T-helper 2 cell treated with Interferon-gamma antibody and Interleukin-4, amounts not matched to agents 100 ng/mL and 5 ng/mL, for 36 hours (primary cell): ENCODE measurements around the gene SALL4. TPM values are rescaled to one million over a fixed set of nuclear protein-coding genes. Genes with fewer than 3 reads are reported as not detected.
"Not testable (repeated sequence)": the region's sequence is repeated elsewhere in the genome, so short reads cannot be mapped to it uniquely, and the experiment has no call there.

Experiments used
- intact Hi-C: fragments of 100-400 bp; cut with micrococcal nuclease; formaldehyde crosslinking; loops from one replicate; pipeline ENCODE4 v1.15.1; 2023
- total RNA-seq: library from RNA; stranded (reverse); gene quantifications from 2 replicates; pipeline ENCODE4 v1.2.3, GENCODE V29; 2022

Gene SALL4
- total RNA-seq, 1 donor from 2014 or later: 0.09 TPM

DNA sequence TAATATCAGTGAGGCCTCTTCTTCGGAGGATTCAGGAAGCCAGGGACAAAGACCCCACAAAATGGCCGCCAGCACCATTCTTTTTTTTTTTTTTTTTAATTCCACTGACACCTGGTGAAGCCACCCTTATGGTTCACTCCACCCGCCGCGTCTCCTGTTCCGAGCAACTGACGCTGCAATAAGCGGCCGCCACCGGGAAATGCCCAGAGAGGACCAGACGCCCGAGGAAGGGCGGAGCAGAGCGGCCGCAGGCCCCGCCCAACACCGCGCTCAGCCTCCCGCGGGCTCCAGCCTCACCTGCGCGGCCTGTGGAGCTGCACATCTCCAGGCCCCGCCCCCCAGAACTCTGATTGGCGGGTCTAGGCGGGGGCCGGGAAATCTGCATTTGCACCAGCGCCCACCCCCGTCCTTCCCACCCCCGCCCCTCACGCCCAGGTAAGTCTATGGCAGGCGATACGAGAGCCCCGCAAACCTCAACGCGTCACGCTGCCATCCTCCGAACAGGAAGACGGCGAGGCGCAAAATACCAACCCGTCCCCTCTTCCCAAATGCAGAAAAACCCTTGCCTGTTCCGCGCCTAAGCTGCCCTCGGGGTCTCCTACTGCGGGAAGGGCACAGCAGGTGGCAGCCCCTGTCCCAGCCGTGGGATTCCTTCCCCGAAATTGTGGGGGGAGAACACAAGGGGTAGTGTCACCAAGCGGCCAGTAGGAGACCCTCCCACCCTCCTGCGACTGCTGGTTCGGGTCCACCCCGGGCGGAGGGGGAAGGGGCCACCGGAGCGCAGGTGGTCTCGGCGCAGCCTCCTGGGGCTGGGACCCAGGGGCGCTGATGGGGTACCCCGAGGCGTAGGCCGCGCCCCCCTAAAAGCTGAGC lies 35.1 kb downstream of the SALL4 start:
- intact Hi-C loops: no loop called here

DNA sequence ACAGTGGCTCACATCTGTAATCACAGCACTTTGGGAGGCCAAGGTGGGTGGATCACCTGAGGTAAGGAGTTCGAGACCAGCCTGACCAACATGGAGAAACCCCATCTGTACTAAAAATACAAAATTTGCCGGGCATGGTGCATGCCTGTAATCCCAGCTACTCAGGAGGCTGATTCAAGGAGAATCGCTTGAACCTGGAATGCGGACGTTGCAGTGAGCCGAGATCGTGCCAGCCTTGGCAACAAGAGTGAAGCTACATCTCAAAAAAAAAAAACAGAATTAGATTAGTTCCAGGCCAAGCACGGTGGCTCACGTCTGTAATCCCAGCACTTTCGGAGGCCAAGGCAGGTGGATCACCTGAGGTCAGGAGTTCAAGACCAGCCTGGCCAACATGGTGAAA lies 36.9 kb downstream of the SALL4 start:
- intact Hi-C loops: not testable (repeated sequence)

DNA sequence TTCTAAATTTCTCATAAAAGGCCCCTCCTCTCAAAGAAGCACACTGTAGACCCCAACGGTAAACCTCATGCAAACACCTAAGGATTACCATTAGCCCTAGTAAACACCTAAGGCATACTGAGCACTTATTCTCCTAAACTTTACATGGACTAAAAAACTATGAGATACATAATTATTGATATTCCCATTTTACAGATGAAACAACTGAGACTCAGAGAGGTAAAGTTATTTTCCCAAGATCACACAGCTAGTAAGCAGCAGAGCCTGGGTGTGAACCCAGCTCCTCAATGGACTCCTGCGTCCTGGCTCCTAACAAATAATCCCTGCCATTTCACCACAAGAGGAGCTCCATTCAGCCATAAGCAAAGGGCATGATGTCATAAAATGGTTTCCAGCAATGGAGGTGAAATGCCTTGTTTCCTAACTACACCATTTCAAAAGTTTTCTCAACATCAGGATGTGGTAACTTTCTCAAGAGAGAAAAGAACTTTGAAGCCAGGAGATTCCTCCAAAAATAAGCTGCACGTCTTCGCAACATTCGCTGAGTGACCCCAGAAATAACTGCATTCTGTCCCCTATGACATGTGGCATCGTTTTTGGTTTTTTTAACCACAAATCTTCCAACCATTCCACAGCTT lies 38.2 kb downstream of the SALL4 start:
- intact Hi-C loops: no loop called here

DNA sequence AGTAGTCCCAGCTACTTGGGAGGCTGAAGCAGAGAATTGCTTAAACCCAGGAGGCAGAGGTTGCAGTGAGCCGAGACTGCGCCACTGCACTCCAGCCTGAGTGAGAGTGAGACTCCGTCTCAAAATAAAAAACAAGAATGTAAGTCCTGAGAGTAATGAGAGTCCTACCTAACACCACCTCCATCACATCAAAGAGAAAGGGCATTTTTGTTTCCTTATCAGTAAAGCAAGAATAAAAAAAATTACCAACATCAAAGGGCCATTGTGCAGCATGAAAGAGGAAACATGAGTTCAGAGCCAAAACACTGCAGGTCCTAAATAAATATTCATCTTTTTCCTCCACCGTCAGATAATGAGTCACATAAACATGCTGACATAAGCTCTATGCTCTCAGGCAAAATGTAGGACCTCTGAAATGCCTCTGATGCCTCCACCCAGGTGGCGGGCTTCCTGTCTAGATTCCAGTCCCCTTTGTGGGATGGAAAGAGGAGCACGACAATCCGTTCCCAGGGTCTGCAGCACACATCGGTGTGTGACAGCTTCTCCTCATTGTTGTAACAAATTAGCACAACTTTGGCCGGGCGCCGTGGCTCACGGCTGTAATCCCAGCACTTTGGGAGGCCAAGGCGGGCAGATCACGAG lies 41.3 kb downstream of the SALL4 start:
- intact Hi-C loops: no loop called here

DNA sequence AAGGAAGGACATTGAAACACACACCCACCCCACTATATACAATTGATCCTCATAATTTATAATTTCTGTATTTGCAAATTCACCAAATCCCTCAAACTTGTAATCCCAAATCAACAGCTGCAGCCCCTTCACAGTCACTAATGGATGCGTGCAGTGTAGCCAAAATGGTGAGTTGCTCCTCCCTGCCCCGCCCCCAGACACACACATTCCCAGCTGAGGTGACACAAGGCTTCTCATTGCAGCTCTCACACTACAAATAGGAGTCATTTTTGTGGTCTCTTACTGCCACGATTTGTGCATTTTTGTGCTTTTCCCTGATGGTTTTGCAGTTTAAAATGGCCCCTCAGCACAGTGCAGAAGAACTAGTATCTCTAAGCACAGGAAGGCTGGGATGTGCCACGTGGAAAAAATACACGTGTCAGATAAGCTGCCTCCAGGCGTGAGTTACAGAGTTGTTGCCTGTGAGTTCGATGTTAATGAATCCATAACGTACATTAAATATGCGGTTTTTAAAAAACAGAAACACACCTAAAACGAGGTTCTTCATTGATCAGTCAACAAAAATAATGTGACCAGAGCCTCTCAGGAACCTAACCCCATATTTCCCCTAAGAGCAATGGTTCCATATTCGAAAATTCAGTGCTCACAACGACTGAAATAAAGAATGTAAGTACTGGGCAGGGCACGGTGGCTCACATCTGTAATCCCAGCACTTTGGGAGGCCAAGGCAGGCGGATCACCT lies 42.4 kb downstream of the SALL4 start:
- intact Hi-C loops: no loop called here

DNA sequence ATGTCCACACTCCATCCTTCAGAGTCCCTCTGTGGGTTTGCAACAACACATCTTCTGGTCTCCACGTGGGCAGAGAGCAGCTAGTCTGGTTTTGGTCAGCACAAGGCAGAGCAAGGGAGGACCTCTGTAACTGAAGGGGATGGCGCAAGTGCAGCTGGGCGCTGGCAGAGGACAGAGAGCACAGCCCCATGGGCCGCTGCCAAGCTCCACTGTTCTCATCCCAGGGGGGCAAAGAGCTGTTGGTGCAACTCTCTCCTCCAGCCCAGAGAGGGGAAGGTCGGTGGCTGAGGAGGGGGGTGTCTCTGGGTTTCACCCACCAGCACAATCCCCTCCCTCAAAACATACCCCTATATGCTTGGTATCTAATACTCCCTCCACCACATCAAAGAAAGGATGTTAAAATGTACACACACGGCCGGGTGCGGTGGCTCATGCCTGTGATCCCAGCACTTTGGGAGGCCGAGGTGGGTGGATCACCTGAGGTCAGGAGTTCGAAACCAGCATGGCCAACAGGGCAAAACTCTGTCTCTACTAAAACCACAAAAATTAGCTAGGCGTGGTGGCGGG lies 43.3 kb downstream of the SALL4 start:
- intact Hi-C loops: no loop called here

DNA sequence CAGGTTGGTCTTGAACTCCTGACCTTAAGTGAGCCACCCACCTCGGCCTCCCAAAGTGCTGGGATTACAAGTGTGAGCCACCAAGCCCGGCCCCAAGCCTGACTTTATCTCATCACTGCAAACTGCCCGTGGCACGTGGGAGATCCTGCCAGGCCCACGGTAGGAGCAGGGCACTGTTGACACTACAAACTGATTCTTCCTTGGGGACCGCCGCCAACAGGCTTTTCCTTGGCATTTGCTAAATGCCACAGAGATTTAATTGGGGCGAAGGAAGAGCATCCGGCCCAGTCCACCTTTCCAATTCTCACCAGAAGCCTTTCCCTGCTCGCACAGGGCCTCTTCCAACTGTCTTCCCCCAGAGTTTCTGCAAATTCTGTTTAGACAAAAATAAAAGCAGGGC lies 45.1 kb downstream of the SALL4 start:
- intact Hi-C loops: no loop called here

DNA sequence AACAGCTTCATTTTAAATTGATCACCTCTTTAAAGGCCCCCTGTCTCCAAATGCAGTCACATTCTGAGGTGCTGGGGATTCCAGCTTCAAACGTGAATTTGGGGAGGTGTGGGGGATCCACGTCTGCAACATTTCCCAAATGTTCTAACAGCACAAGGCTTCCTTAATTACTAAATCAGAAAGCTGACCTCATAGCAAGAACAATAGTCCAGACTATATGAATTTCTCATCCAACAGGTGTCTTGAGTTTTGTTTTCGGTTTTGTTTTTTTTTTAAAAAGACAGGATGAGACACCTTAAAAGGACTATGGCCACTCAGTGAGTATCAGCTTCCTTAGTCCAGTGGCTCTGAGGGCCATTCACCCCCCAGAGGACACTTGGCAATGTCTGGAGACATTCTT lies 45.7 kb downstream of the SALL4 start:
- intact Hi-C loops: no loop called here

DNA sequence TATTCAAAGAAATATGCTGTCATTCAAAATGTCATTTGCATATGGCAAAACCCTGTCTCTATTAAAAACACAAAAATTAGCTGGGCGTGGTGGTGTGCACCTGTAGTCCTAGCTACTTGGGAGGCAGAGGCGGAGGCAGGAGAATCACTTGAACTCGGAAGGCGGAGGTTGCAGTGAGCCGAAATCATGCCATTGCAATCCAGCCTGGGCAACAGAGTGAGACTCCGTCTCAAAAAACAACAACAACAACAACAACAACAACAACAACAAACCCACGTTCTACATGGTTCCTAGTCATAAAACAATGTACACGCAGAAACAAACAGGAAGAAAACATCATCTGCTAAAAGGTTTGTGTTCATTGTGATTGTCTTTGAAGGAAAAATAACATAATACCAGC lies 49.1 kb downstream of the SALL4 start:
- intact Hi-C loops: not testable (repeated sequence)

DNA sequence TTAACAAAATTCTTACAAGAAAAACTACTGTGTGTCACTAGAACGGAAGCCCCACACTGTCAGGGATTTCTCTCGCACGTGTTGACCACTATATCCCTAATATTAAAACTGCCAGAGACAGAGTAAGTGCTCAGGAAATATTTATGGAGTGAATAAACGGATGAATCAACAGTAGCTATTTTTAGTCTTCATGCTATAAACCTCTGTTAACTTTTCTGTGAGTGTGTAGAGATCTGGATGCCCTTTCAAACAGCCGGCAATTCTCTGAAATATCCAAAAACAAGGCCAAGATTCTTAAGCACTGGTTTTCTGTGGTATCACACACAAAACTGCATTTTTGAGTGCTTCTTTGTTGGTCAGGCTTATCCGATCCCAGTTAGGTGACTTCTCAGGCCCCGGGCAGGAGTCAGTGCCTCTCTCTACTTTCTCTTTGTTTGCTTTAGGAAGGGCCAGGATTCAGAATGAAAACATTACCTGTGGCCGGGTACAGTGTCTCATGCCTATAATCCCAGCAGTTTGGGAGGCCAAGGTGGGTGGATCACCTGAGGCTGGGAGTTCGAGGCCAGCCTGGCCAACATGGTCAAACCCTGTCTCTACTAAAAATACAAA lies 49.9 kb downstream of the SALL4 start:
- intact Hi-C loops: no loop called here

DNA sequence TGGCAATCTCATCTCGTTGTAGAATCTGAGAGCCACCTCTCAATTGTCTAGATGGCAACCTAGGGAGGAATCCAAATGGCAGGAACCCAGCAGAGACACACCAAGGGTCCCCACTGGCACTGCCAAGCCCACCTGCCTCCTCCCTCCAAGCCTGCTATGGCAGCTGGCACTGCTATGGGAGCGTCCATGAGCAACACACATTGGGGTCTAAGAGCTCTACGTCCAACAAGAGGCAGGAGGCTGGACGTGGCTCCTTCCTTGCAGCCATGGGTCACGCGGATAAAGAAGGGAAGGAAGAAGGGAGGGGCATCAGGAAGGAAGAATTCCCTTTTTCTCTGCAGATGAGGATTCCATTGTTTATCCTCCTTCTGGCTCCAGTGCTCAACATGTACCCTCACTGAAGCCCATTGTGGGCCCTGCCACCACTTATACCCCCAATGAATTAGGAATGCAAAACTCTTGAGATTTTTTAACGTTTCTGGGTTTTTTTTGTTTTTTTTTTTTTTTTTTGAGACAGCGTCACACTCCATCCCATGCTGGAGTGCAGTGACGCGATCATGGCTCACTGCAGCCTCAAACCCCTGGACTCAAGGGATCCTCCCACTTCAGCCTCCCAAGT lies 51.4 kb downstream of the SALL4 start:
- intact Hi-C loops: no loop called here

DNA sequence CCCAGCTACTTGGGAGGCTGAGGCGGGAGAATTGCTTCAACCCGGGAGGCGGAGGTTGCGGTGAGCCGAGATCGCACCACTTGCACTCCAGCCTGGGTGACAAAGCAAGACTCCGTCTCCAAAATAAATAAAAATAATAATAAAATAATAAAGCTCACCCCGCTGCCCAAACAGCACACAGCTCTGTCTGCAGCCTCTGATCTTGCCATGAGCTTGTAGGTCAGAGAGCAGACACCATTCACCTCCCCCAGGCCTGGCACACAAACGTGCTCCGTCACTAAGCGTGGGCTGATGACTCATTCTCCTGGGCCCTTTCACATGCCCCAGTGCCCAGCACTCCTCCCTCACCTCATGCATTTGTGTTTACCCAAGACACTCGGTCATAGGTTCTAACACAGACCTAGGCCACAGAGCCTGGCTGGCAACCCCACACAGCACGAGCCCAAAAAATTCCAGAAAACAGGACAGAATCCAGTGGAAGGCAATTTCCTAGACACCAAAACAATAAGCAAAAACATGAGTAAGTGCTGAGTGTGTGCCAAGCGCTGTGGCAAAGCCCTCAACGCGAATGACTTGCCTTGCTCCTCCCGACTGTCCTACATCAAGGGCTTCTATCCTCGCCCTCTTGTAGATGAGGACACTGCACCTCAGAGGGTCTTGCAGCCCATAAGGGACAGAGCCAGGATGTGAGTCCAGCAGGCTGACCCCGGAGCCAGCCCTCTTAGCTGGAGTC lies 52.1 kb downstream of the SALL4 start:
- intact Hi-C loops: no loop called here

DNA sequence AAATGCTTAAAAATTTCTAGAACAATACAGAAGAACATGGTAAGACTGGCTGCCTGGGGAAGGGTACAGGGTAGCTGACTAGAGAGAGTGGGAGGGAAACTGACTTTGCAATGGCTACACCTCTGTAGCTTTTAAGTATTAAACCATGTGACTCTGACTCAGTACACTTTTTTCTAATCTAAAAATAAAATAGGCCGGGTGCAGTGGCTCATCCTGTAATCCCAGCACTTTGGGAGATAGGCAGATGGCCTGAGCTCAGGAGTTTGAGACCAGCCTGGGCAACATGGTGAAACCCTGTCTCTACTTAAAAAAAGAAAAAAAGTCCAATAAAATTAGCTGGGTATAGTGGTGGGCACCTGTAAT lies 52.7 kb downstream of the SALL4 start:
- intact Hi-C loops: no loop called here

DNA sequence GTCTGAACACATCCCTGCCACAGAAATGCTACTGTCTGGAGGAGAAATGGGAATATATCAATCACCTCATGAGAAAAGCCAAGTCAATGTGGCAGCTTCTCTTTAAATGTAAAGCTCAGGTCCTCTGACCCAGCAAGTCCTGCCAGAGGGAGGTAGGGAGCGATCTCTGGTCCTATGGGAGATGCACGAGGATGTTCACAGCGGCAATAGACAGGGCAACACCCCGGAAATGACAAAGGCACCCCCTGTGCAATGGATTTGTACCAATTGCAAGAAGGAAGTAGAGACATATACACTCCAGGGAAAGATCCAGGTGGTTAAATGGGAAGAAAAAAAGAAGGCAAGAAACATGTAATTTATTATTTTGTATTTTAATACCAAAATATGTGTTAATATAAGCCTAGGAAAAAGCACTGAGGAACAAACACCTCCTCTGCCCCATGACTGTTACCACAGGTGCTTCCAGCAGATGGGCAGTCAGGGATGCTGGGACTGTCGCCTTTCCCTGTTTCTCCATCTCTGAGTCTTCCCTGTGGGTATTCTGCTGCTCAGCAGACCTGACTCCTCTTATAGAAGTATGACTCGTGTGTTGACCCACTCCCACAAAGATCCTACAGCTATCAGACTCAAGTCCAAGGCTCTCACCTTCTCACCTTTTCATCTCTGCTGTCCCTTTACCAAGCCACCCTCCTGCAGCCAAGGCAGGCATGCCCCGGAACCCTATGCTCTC lies 55.0 kb downstream of the SALL4 start:
- intact Hi-C loops: no loop called here

DNA sequence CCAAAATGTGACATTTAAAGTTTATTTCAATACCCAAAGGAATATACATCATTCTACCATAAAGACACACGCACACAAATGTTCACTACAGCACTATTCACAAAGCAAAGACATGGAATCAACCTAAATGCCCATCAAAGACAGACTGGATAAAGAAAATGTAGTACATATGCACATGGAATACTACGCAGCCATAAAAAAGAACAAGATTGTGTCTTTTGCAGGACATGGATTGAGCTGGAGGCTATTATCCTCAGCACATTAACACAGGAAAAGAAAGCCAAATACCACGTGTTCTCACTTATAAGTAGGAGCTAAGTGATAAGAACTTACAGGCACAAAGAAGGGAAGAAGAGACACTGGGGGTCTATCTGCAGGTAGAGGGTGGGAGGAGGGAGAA lies 56.5 kb downstream of the SALL4 start:
- intact Hi-C loops: no loop called here

DNA sequence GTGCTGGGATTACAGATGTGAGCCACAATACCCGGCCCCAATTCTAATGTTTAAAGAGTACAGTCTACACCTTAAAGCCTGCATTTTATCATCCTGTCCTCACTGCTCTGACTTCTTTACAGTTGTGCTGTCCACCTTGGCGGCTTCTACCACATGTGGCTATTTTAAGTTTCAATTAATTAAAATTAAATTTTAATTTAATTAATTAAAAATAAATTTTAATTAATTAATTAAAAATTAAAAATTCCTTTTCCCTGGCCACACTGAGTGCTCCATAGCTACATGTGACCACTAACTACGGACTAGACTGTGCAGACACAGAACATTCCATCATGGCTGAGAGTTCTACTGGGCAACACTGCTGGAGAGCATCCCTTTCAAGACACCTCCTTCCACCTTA lies 61.5 kb downstream of the SALL4 start:
- intact Hi-C loops: no loop called here

DNA sequence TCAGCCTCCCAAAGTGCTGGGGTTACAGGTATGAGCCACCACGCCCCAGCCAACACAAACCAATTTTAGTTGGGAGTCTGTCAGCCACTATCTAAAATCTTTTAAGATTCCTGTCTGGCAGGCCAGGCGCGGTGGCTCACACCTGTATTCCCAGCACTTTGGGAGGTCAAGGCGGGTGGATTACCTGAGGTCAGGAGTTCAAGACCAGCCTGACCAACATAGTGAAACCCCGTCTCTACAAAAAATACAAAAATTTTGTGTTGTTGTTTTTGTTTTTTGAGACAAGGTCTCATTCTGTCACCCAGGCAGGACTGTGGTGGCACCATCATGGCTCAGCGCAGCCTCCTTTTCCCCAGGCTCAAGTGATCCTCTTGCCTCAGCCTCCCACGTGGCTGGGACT lies 62.0 kb downstream of the SALL4 start:
- intact Hi-C loops: not testable (repeated sequence)

DNA sequence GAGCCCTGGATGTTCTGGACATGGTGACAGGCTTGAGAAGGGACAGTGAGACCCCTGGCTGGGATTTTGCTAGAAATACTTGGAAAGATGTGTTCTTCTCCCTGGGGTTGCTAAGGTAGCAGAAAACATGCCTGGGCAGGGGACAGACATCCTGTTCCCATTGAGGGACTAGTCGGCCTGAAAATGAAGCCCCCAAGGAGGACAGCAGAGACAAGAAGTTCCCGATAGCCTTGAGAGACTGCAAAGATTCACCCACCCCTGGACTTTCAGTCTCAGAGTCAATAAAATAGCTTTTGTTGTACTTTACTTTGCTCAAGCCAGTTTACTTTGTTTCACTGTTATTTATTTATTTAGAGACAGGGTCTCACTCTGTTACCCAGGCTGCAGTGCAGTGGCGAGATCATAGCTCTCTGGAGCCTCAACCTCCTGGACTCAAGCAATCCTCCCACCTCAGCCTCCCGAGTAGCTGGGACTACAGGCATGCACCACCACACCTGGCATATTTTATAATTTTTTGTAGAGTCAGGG lies 62.5 kb downstream of the SALL4 start:
- intact Hi-C loops: no loop called here

DNA sequence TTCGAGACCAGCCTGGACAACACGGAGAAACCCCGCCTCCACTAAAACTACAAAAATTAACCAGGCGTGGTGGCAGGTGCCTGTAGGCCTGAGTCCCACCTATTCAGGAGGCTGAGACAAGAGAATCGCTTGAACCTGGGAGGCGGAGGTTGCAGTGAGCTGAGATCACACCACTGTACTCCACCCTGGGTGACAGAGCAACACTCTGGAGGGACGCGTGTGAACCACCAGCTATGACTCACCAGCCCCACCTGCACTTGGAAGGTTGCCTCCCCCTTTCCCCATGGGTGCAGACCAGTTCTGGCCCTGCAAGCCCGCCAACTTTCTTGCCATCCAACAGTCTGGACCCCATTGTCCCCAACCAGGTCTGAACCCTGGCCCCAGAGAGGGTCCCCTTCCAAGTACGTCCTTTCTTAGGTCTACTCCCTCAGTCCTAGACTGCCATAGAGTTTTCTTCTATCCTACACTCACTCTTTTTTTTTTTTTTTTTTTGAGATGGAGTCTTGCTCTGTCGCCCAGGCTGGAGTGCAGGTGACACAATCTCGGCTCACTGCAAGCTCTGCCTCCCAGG lies 63.4 kb downstream of the SALL4 start:
- intact Hi-C loops: no loop called here
